ENCODE data around the gene BAMBI. TPM values are rescaled to one million over a fixed set of nuclear protein-coding genes. Genes with fewer than 3 reads are reported as not detected.
A peak's percentile ranks its signal among the peaks of the same experiment; 100 is the strongest.

The BAMBI gene, protein sequence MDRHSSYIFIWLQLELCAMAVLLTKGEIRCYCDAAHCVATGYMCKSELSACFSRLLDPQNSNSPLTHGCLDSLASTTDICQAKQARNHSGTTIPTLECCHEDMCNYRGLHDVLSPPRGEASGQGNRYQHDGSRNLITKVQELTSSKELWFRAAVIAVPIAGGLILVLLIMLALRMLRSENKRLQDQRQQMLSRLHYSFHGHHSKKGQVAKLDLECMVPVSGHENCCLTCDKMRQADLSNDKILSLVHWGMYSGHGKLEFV
- total RNA-seq = 10 to 100 TPM in 2 of 4 donors, 1 to 10 TPM in 2; 6.4 to 18.3 (median 14.0) TPM

DNA sequence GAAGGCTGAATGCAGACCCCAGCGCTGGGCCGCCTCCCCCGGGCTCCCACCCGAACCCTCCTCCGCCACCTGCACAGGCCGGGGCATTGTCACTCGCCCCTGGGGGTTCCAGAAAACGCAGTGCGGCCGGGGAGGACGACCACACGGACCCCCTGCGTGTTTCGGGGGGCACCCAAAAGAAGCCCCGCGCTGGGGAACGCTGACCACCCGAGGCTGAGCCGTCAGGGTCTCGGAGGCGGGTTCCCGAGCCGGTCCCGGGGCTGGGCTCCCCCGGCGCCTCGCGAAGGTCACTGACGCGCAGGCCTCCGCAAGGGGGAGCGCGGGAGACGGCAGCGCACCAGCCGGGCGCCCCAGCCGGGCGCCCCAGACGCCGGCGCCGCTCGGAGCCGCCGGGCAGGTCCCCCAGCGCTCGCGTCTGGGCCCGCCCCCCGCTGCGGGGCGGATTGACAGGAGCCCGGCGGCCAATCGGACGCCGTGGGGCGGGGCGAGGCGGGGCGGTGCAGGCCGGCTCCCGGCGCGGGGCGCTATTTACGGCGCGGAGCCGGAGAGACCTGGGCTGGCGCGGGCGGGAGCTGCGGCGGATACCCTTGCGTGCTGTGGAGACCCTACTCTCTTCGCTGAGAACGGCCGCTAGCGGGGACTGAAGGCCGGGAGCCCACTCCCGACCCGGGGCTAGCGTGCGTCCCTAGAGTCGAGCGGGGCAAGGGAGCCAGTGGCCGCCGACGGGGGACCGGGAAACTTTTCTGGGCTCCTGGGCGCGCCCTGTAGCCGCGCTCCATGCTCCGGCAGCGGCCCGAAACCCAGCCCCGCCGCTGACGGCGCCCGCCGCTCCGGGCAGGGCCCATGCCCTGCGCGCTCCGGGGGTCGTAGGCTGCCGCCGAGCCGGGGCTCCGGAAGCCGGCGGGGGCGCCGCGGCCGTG is at the start of gene BAMBI:
Gene BAMBI (plus strand): TSS at position 554 of the 920 bp plus-strand sequence. CDS start 377 bp downstream, outside the sequence.
- Histone ChIP-seq H3K27me3 (no peaks in the 10 kb centered on the region), H3K4me3 (peak within 1 kb of the TSS; percentile 81 to 83), H3K4me1 (no peaks in the 10 kb centered on the region), H3K36me3 (no peaks in the 10 kb centered on the region), H3K27ac (peak within 1 kb of the TSS; percentile 85 to 86), H3K9me3 (no peaks in the 10 kb centered on the region)
- peak; percentile 90 to 94 for DNase-seq
- peak; percentile 95 to 98 for TF ChIP-seq POLR2A (IDR thresholded peaks at IDR 0.05)
- TF ChIP-seq, protein P1, sequence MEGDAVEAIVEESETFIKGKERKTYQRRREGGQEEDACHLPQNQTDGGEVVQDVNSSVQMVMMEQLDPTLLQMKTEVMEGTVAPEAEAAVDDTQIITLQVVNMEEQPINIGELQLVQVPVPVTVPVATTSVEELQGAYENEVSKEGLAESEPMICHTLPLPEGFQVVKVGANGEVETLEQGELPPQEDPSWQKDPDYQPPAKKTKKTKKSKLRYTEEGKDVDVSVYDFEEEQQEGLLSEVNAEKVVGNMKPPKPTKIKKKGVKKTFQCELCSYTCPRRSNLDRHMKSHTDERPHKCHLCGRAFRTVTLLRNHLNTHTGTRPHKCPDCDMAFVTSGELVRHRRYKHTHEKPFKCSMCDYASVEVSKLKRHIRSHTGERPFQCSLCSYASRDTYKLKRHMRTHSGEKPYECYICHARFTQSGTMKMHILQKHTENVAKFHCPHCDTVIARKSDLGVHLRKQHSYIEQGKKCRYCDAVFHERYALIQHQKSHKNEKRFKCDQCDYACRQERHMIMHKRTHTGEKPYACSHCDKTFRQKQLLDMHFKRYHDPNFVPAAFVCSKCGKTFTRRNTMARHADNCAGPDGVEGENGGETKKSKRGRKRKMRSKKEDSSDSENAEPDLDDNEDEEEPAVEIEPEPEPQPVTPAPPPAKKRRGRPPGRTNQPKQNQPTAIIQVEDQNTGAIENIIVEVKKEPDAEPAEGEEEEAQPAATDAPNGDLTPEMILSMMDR (IDR thresholded peaks at IDR 0.05) = peak; percentile 51 to 90 (median 82)
- intact Hi-C loops (cut with DNase I; ENCODE audit: low total_unique reads) = no loop called here

DNA sequence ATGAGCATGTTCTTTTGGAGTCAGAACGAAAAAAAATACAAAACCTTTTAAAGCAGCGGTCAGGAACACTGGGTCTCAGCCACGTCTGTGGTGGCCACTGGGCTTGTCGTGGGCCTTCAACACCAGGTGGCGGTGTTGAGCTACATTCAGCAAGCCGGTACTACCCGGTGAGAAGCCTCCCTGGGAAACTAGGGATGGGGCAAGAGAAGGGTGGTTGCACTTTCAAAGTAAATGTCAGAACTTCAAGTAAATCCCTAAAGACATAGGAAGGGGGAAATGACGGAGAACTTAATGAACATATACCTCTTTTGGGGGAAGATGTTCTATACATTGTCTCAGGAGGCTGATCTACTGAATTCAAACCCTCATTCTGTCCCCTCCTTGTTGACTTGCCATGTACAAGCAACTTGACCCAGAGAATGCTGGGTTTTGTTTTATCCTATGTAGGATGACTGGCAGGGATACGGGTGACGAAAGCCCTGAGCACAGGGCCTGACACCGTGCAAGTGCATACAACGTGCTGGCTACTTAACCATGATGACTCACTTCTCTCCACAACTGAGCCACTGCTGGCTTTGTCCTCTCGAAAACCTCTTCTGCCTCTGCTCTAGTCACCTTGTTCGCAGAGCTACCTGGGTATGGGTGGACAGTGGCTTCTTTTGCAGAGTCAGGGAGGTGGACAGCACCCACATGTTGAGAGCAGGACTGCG is 49.0 kb upstream of the BAMBI start:
- TF ChIP-seq POLR2A (IDR thresholded peaks at IDR 0.05) = no peak
- TF ChIP-seq, protein P1 (IDR thresholded peaks at IDR 0.05) = peak; percentile 71 to 79 (median 72)
- no peaks in the 10 kb centered on the region for H3K4me1 ChIP-seq
- no peaks in the 10 kb centered on the region for H3K9me3 ChIP-seq
- no peaks in the 10 kb centered on the region for H3K36me3 ChIP-seq
- no peak overlapping the region for H3K27ac ChIP-seq
- DNase-seq = peak; percentile 73 to 80
- H3K27me3 ChIP-seq = no peaks in the 10 kb centered on the region
- intact Hi-C loops (cut with DNase I; ENCODE audit: low total_unique reads) = no loop called here
- H3K4me3 ChIP-seq = no peak overlapping the region

DNA sequence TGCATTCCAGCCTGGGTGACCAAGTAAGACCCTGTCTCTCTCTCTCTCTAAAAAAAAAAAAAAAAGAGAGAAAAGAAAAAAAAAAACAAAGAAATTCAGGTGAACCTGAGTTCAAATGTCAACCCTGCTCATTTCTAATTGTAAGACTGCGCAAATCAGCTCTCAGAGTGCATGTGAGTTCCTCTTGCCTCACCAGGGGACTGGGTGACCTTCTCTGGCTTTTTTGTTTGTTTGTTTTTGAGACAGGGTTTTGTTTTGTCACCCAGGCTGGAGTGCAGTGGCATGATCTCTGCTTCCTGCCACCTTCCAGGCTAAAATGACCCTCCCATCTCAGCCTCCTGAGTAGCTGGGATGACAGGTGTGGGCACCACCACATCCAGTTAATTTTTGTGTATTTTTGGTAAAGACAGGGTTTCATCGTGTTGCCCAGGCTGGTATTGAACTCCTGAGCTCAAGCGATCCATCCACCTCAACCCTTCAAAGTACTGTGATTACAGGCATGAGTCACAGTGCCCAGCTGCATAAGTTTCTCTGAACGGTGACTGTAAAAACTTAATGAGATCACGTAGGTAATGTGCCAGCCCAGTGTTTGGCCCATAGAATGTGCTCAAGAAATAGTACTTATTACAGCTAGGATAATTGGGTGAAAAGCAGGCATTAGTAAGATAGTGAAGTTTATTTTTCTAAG is 45.3 kb upstream of the BAMBI start:
- no peak for DNase-seq
- H3K27ac ChIP-seq = no peak overlapping the region
- H3K4me3 ChIP-seq = no peak overlapping the region
- H3K4me1 ChIP-seq = no peaks in the 10 kb centered on the region
- TF ChIP-seq, protein P1 (IDR thresholded peaks at IDR 0.05) = no peak
- TF ChIP-seq POLR2A (IDR thresholded peaks at IDR 0.05) = no peak
- no peaks in the 10 kb centered on the region for H3K36me3 ChIP-seq
- no peaks in the 10 kb centered on the region for H3K9me3 ChIP-seq
- H3K27me3 ChIP-seq = no peaks in the 10 kb centered on the region
- intact Hi-C loops (cut with DNase I; ENCODE audit: low total_unique reads) = no loop called here

DNA sequence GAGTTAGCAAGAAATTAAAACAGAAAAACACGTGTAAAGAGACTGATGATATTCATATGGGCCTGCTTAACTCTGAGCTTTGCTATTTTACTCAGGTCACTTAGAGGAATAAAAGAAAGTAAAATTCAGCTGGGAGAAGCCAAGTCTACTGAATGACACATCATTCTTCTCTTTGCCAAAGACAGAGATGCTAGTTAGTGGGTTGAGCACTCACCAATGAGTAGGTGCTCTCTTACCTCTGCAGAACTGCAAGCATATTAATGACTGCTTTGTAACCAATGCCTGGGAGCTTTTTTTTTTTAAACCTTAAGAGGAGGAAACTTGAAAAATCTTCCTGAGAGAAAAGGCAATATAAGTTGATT is 44.8 kb upstream of the BAMBI start:
- DNase-seq = no peak
- TF ChIP-seq, protein P1 (IDR thresholded peaks at IDR 0.05) = no peak
- no peak for TF ChIP-seq POLR2A (IDR thresholded peaks at IDR 0.05)
- Histone ChIP-seq H3K9me3 (no peaks in the 10 kb centered on the region), H3K27ac (no peak overlapping the region), H3K36me3 (no peaks in the 10 kb centered on the region), H3K4me1 (no peaks in the 10 kb centered on the region), H3K27me3 (no peaks in the 10 kb centered on the region), H3K4me3 (no peak overlapping the region)
- intact Hi-C loops (cut with DNase I; ENCODE audit: low total_unique reads) = no loop called here

Data from uterus (tissue), 4 donors.